RKO (cell line): ENCODE measurements around the gene LGALS7B.
"Not testable (repeated sequence)": the region's sequence is repeated elsewhere in the genome, so short reads cannot be mapped to it uniquely, and the experiment has no call there.

Source experiments
- DNase-seq: peaks from one replicate; pipeline ENCODE4 v3.0.0-alpha.2; 2016; ENCODE audit warnings: low spot score

The LGALS7B gene

DNA sequence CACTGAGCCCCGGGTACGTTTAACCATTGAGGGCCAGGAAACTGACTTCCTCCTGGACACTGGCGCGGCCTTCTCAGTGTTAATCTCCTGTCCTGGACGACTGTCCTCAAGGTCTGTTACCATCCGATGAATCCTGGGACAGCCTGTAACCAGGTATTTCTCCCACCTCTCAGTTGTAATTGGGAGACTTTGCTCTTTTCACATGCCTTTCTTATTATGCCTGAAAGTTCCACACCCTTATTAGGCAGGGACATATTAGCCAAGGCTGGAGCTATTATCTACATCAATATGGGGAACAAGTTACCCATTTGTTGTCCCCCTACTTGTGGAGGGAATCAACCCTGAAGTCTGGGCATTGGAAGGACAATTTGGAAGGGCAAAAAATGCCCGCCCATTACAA is 36.9 kb downstream of the LGALS7B start:
- DNase-seq, result not testable (repeated sequence)

GRCh38 chr19:38826856-38827551 is 38.0 kb downstream of the LGALS7B start:
- no peak for DNase-seq

DNA sequence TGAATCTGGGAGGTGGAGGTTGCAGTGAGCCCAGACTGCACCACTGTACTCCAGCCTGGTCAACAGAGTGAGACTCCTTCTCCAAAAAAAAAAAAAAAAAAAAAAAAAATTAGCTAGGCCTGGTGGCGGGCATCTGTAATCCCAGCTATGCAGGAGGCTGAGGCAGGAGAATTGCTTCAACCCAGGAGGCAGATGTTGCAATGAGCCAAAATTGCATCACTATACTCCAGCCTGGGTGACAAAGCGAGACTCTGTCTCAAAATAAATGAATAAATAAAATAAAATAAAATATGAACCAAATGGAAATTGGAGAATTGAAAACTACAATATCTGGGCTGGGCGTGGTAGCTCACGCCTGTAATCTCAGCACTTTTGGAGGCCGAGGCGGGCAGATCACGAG is 40.2 kb downstream of the LGALS7B start:
- not testable (repeated sequence) for DNase-seq

- DNase-seq, result no peak
Measured at GRCh38 chr19:38830039-38830733, 41.2 kb downstream of the LGALS7B start.

DNA sequence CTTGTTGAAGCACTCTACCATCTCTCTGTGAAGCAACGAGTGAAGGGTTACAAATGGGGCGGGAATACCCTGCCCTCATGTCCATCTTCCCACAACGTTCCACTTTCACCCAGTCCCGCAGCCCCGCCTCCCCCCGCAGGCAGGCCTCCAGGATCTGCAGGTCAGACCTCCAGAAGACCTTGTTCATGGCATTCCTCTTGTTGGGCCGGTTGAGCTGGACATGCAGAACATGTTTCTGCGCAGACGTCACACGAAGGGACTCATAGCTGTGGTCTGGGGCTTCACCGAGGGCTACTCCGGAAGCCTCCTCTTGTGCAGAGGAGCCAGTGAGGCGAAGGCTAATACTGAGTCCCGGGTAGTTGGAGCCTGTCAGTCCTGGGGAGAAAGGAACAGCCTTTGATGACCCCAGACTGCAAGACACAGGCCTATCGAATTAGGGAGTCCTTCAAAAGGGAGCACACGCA is 42.2 kb downstream of the LGALS7B start:
- peak; percentile 90 for DNase-seq

GRCh38 chr19:38833092-38833425 is 44.1 kb downstream of the LGALS7B start:
- DNase-seq, result no peak

- no peak for DNase-seq
Measured at GRCh38 chr19:38834104-38834490, 45.1 kb downstream of the LGALS7B start.

GRCh38 chr19:38834590-38834989 is 45.6 kb downstream of the LGALS7B start:
- DNase-seq, result no peak

GRCh38 chr19:38836159-38836982 is 47.4 kb downstream of the LGALS7B start:
- no peak for DNase-seq

GRCh38 chr19:38836983-38837626 is 48.1 kb downstream of the LGALS7B start:
- no peak for DNase-seq

- DNase-seq, result no peak
Measured at GRCh38 chr19:38837656-38838121, 48.7 kb downstream of the LGALS7B start.

DNA sequence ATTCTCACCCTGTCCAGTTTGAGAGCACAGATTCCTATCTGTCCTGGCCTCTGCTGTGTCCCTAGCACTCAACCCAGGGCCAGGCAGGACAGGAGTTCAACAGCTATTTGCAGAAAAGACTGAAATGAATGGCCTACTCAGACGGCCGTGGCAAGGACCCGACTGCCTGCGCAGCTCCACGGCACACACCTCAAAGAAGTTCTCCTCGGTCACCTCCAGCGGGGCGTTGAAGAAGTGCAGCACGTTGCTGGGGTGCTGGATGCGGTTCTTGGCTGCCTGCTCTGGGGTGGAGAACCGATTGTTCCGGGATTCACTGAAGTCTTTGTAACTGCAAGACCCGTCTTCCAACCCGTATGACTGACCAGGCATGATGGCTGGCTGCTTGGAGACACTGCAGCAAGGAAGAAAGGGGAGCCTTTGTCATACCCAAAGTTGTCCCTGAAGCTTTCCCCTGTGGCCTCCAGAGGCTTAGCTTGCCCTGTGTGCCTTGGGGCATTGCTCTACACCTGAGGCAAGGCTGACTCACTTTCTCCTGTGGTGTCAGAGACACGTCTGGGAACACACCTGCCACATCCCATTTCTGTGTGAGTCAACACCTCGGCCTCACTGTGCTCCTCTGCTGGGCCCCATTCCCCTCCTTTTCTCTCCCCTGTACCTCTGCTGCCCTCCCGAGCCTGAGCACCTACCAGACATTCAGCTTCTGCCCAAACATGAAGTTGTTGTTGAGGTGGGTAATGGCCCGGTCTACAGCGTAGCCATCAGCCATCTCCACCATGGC is 49.4 kb downstream of the LGALS7B start:
- no peak for DNase-seq

DNA sequence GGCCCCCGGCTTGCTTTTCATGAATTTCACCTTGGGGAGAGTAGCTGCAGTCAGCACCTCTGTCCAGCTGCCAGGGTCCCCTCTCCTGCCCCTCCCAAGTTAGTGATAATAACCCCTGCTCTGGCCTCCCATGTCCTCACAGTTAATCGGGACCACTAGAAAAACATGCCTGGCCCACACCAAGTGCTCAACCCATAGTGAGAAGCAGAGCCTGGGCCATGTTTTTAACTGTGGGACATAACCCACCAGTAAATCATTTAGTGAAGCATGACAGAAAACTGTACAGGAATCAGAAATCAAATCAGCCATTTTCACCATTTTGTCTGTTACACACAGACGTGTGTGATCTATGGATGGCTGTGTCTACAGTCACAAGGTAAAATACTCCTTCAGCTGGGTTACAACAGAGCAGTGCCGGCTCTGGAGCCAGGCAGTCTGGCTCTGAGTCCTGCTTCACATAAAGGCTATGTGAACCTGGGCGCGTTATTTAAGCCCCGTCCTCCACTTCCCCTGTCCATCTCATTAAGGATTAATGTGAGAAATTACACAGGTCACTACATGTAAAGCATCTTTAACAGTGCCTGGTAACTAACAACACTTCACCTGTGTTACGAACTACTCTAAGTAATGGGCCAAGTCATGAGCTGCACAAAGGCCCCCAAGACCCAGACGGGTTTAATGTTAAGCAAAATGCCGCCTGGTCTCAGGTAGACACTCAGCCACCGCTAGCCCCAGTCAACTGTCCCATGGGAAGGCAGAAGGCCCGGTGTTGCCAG is 50.2 kb downstream of the LGALS7B start:
- DNase-seq, result no peak

GRCh38 chr19:38839816-38840582 is 51.0 kb downstream of the LGALS7B start:
- DNase-seq, result no peak

- no peak for DNase-seq
Measured at GRCh38 chr19:38840583-38840968, 51.6 kb downstream of the LGALS7B start.
